Measurements from ENCODE around the gene TEX13D. TPM values are rescaled to one million over a fixed set of nuclear protein-coding genes. Genes with fewer than 3 reads are reported as not detected.

TEX13D gene
- total and polyA plus RNA-seq, 3 donors from 2014 or later, result 3.3 to 8.2 (median 6.7) TPM

DNA sequence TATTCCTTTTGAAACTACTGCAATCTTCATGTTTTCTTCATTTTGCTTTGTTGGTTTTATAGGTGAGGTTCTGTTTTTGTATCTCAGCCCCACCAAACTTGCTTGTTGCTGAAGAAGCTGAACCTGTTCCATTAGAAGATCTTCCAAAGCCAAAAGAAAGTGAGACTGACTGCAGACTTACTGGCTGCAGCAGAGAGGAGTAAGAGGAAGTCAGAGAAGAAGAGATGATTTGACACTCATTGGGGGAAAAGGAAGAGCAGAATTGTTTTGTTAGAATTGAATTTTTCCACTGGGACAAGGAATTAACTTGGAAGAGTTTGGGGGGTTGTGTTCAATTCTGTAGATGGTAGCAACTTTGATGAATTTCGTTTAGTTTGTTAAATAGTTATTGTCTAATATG lies 3.1 kb downstream of the TEX13D start:
- Histone ChIP-seq H3K4me1 (no peaks in the 10 kb centered on the region), H3K36me3 (ENCODE audit: low read depth, missing control alignments) (no peaks in the 10 kb centered on the region), H3K27ac (no peak overlapping the region), H3K4me3 (no peak overlapping the region), H3K9me3 (no peaks in the 10 kb centered on the region), H3K27me3 (no peaks in the 10 kb centered on the region)
- intact Hi-C loops (cut with DNase I; ENCODE audit: low total_unique reads), result no loop called here
- no peak for TF ChIP-seq POLR2A (IDR thresholded peaks at IDR 0.05)
- TF ChIP-seq, protein P1, sequence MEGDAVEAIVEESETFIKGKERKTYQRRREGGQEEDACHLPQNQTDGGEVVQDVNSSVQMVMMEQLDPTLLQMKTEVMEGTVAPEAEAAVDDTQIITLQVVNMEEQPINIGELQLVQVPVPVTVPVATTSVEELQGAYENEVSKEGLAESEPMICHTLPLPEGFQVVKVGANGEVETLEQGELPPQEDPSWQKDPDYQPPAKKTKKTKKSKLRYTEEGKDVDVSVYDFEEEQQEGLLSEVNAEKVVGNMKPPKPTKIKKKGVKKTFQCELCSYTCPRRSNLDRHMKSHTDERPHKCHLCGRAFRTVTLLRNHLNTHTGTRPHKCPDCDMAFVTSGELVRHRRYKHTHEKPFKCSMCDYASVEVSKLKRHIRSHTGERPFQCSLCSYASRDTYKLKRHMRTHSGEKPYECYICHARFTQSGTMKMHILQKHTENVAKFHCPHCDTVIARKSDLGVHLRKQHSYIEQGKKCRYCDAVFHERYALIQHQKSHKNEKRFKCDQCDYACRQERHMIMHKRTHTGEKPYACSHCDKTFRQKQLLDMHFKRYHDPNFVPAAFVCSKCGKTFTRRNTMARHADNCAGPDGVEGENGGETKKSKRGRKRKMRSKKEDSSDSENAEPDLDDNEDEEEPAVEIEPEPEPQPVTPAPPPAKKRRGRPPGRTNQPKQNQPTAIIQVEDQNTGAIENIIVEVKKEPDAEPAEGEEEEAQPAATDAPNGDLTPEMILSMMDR (IDR thresholded peaks at IDR 0.05), result no peak
- WGBS, 2 donors, result 64 to 68% methylated on average over 1 of the region's 1 CpG
- DNase-seq, result no peak

DNA sequence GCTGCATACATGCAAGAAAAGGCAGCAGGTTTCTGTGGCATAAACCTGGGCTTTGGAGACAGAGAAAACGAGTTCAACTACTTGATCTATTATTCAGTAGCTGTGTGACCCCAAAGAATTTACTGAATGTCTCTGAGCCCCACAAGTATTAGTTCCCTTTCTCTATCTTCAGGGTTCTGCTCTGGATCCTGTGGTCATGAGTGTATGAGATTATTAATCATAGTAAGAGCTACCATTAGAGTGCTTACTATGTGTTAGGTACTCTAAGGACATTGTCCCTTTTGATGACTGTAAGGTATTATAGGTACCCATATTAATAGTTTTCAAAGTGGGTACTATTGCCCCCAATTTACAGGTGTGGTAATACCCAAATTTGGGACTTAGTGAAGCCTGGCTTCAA lies 5.5 kb downstream of the TEX13D start:
- Histone ChIP-seq H3K36me3 (ENCODE audit: low read depth, missing control alignments) (no peaks in the 10 kb centered on the region), H3K27ac (no peak overlapping the region), H3K27me3 (no peaks in the 10 kb centered on the region), H3K9me3 (no peaks in the 10 kb centered on the region), H3K4me1 (no peaks in the 10 kb centered on the region), H3K4me3 (no peak overlapping the region)
- 44 to 57% methylated on average over 1 of the region's 1 CpG for WGBS, 2 donors
- intact Hi-C loops (cut with DNase I; ENCODE audit: low total_unique reads), result no loop called here
- TF ChIP-seq POLR2A (IDR thresholded peaks at IDR 0.05), result no peak
- TF ChIP-seq, protein P1 (IDR thresholded peaks at IDR 0.05), result no peak
- no peak for DNase-seq

DNA sequence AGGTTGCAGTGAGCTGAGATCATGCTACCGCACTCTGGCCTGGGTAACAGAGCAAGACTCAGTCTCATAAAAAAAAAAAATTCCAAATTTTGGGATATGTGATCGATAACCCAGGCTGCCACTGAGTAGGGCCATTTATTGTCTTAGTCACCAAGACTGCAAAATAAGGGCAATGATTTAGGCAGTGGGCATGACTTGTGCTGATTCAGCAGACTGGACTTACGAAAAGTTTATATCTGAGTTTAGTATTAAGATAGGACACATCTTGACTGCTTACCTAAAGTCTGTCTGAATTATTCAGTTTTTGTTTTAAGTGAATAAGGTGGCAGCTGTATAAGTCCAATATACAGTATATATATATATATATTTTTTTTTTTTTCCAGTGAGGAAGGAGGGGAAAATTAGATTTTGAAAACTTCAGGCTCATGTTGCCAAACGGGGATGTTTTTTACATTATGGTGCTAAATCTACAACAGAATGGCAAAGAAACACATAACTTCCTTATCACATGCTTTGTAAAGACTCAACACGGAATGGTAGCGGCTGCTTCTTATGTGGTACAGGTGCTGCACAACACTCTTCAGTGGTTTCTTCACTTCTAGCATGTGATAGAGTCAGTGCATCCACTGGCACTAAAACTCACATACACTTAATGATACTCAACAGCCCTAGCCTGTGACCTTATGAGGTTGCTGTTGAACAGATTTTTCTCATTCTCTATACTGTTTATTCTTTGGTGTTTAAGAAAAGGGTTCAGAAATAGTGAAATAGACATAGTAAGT lies 6.5 kb downstream of the TEX13D start:
- H3K9me3 ChIP-seq, result no peaks in the 10 kb centered on the region
- intact Hi-C loops (cut with DNase I; ENCODE audit: low total_unique reads), result no loop called here
- WGBS, 2 donors, result 86 to 92% methylated on average over 6 of the region's 6 CpGs

DNA sequence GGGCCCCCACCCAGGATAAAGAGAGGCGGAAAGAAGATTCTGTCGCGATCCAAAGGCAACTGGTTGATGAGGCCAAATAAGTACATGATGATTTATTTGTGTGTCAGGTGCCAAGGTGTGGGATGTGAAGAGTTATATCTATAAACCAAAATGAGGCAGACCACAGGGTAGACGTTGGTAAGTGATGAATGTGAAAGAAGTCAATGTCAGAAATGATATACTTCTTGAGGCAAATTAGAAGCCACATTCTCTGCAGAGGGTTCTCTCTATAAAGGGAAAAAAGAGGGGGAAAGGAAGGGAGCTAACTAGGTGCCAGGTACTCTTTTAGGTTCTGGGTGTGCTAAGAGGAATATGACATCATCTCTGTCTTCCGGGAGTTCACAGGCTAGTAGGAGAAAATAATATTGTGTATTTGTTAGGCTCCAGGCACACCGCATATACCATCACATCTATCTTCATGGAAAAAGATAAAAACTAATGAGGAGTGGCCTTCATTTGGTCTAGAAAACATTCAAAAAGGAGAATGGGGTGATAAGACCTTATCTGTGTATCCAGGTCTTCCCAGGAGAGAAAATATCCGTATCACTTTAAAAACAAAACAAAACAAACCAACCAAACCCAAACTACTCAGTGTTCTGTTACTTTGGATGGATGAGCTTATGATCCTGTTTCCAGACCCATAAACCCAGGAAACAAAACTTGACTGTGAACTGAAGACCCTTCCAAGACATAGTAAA lies 9.1 kb downstream of the TEX13D start:
- Histone ChIP-seq H3K27me3 (no peaks in the 10 kb centered on the region), H3K36me3 (ENCODE audit: low read depth, missing control alignments) (no peaks in the 10 kb centered on the region), H3K4me3 (no peak overlapping the region), H3K4me1 (no peaks in the 10 kb centered on the region), H3K27ac (no peak overlapping the region), H3K9me3 (no peaks in the 10 kb centered on the region)
- 55 to 57% methylated on average over 7 of the region's 7 CpGs for WGBS, 2 donors
- no peak for DNase-seq
- intact Hi-C loops (cut with DNase I; ENCODE audit: low total_unique reads), result no loop called here
- no peak for TF ChIP-seq POLR2A (IDR thresholded peaks at IDR 0.05)
- TF ChIP-seq, protein P1 (IDR thresholded peaks at IDR 0.05), result no peak

More for the DNA sequence above, 6.5 kb downstream of the TEX13D start:
- H3K4me3 ChIP-seq, result no peak overlapping the region
- no peaks in the 10 kb centered on the region for H3K36me3 ChIP-seq (ENCODE audit: low read depth, missing control alignments)
- no peaks in the 10 kb centered on the region for H3K4me1 ChIP-seq
- no peaks in the 10 kb centered on the region for H3K27me3 ChIP-seq
- no peak overlapping the region for H3K27ac ChIP-seq
- TF ChIP-seq, protein P1 (IDR thresholded peaks at IDR 0.05), result no peak
- TF ChIP-seq POLR2A (IDR thresholded peaks at IDR 0.05), result no peak
- no peak for DNase-seq

Data from testis (tissue), 3 donors.